ENCODE data around the gene R3HDM1.
A peak's percentile ranks its signal among the peaks of the same experiment; 100 is the strongest.
"Not testable (repeated sequence)": the region's sequence is repeated elsewhere in the genome, so short reads cannot be mapped to it uniquely, and the experiment has no call there.

Gene R3HDM1

GRCh38 chr2:135647836-135648579, 116.7 kb downstream of the R3HDM1 start:
- peak; percentile 27 for FAIRE-seq

- FAIRE-seq, result no peak
These were observed 119.4 kb downstream of the R3HDM1 start for GRCh38 chr2:135650721-135651120.

- no peak for FAIRE-seq
These were observed 120.4 kb downstream of the R3HDM1 start for GRCh38 chr2:135651717-135652116.

GRCh38 chr2:135654239-135654638, 123.0 kb downstream of the R3HDM1 start:
- FAIRE-seq, result not testable (repeated sequence)

- FAIRE-seq, result no peak
These were observed 126.7 kb downstream of the R3HDM1 start for GRCh38 chr2:135657806-135658582.

GRCh38 chr2:135662088-135662487, 130.8 kb downstream of the R3HDM1 start:
- no peak for FAIRE-seq

- no peak for FAIRE-seq
These were observed 131.9 kb downstream of the R3HDM1 start for GRCh38 chr2:135663148-135663700.

- FAIRE-seq, result peak; percentile 6
These were observed 133.4 kb downstream of the R3HDM1 start for GRCh38 chr2:135664623-135665068.

- no peak for FAIRE-seq
These were observed 135.8 kb downstream of the R3HDM1 start for GRCh38 chr2:135667045-135667444.

- FAIRE-seq, result peak; percentile 8
These were observed 143.2 kb downstream of the R3HDM1 start for GRCh38 chr2:135674453-135674852.

GRCh38 chr2:135676031-135676430, 144.7 kb downstream of the R3HDM1 start:
- FAIRE-seq, result no peak

- no peak for FAIRE-seq
These were observed 147.8 kb downstream of the R3HDM1 start for GRCh38 chr2:135679125-135679524.

GRCh38 chr2:135685361-135685760, 154.1 kb downstream of the R3HDM1 start:
- FAIRE-seq, result no peak

GRCh38 chr2:135688978-135689377, 157.7 kb downstream of the R3HDM1 start:
- no peak for FAIRE-seq

GRCh38 chr2:135689679-135690078, 158.4 kb downstream of the R3HDM1 start:
- peak; percentile 40 for FAIRE-seq

- no peak for FAIRE-seq
These were observed 163.4 kb downstream of the R3HDM1 start for GRCh38 chr2:135694711-135695110.

- no peak for FAIRE-seq
These were observed 167.6 kb downstream of the R3HDM1 start for GRCh38 chr2:135698838-135699237.

- no peak for FAIRE-seq
These were observed 170.2 kb downstream of the R3HDM1 start for GRCh38 chr2:135701442-135701841.

GRCh38 chr2:135703300-135703699, 172.0 kb downstream of the R3HDM1 start:
- no peak for FAIRE-seq

GRCh38 chr2:135704075-135704474, 172.8 kb downstream of the R3HDM1 start:
- not testable (repeated sequence) for FAIRE-seq

GRCh38 chr2:135708159-135708558, 176.9 kb downstream of the R3HDM1 start:
- FAIRE-seq, result no peak

- FAIRE-seq, result peak; percentile 91
These were observed 178.7 kb downstream of the R3HDM1 start for GRCh38 chr2:135709992-135710391.

- FAIRE-seq, result not testable (repeated sequence)
These were observed 183.8 kb downstream of the R3HDM1 start for GRCh38 chr2:135715086-135715485.
